HCT116 (cell line): ENCODE results near the gene KIF18B. TPM values are rescaled to one million over a fixed set of nuclear protein-coding genes. Genes with fewer than 3 reads are reported as not detected.

Experiments used
- ATAC-seq: fragments of 200-7000 bp; cut with Tn5 transposase; 2 replicates; pipeline ENCODE4 v1.9.1; 2020; ENCODE audit warnings: mild to moderate bottlenecking, moderate library complexity
- BruUV-seq: library from RNA; stranded (reverse); fragments of 400-500 nt; replicated peaks from 2 replicates; lab custom pipeline; 2021; lab: Mats Ljungman, UMichigan
- CTCF ChIA-PET: fragments of 300-600 bp; sonication (Branson Sonifier 250); formaldehyde crosslinking; loops from one replicate; lab custom pipeline; 2021; ENCODE audit warnings: antibody characterized with exemption; lab: Charles Lee
- POLR2A ChIA-PET: fragments of 300-600, 350-600 bp; sonication (Branson Sonifier 250); formaldehyde crosslinking; loops from one replicate; lab custom pipeline; 2021; ENCODE audit warnings: antibody characterized with exemption; lab: Charles Lee
- RAD21 ChIA-PET, 2 experiments: fragments of 300-600 bp; sonication (Branson Sonifier 250); formaldehyde crosslinking; loops; one replicate each; lab custom pipeline; 2023; ENCODE audit warnings: low total read pairs in 2 of 2; ENCODE audit not compliant: uncharacterized antibody in 2 of 2, unreplicated experiment in 2 of 2, low non-redundant PET in 1 of 2; lab: Charles Lee
- DNase-seq: peaks from one replicate; pipeline ENCODE4 v3.0.0-alpha.2; 2010; ENCODE audit warnings: low read depth, low spot score
- H2AFZ ChIP-seq: fragments of 200-600 bp; shearing (Covaris generic), sonication (generic); 2 replicates; pipeline ENCODE4 v1.6.1; 2017; ENCODE audit warnings: low read depth, mixed run types, mixed read lengths, antibody characterized with exemption, low read length; ENCODE audit not compliant: poor library complexity, severe bottlenecking
- H3K27ac ChIP-seq: 2 replicates; pipeline ENCODE4 v1.5.1; 2012; ENCODE audit warnings: low read depth, low read length
- H3K27me3 ChIP-seq: fragments of 200-600 bp; sonication (generic); 2 replicates; pipeline ENCODE4 v1.6.1; 2016; ENCODE audit warnings: mixed run types, low read length, mixed read lengths; ENCODE audit not compliant: insufficient read depth
- H3K36me3 ChIP-seq, 2 experiments: fragments of 200-500 bp in 1 of 2; fragments of 200-600 bp in 1 of 2; sonication (Bioruptor generic) in 1 of 2; sonication (generic) in 1 of 2; 2 replicates each; pipeline versions ENCODE4 v1.5.1 to v1.6.1; 2014 to 2016; ENCODE audit warnings: low read length in 2 of 2, inconsistent platforms in 1 of 2, mixed read lengths in 1 of 2, mixed run types in 1 of 2; ENCODE audit not compliant: insufficient read depth in 2 of 2, control insufficient read depth in 1 of 2
- H3K4me1 ChIP-seq, 2 experiments: fragments of 200-600 bp in 1 of 2; sonication (generic) in 1 of 2; 2 replicates each; pipeline versions ENCODE4 v1.5.1 to v1.6.1; 2012 to 2017; ENCODE audit warnings: low read length in 2 of 2, inconsistent platforms in 1 of 2, mild to moderate bottlenecking in 1 of 2, mixed read lengths in 1 of 2, mixed run types in 1 of 2, moderate library complexity in 1 of 2; ENCODE audit not compliant: insufficient read depth in 2 of 2, control insufficient read depth in 1 of 2
- H3K4me2 ChIP-seq: fragments of 200-600 bp; sonication (generic); 2 replicates; pipeline ENCODE4 v1.6.1; 2017; ENCODE audit warnings: mixed run types, low read length, mixed read lengths
- H3K4me3 ChIP-seq, 2 experiments: fragments of 200-600 bp in 1 of 2; sonication (generic) in 1 of 2; replicated peaks in 1 of 2; 2 replicates each; pipeline ENCODE4 v1.5.1; 2011 to 2016; ENCODE audit warnings: low read length in 2 of 2, control low read depth in 1 of 2, low read depth in 1 of 2, mild to moderate bottlenecking in 1 of 2, mixed read lengths in 1 of 2, mixed run types in 1 of 2
- H3K79me2 ChIP-seq: fragments of 200-600 bp; sonication (generic); 2 replicates; pipeline ENCODE4 v1.6.1; 2017; ENCODE audit warnings: mild to moderate bottlenecking, mixed run types, low read length, moderate library complexity, mixed read lengths; ENCODE audit not compliant: insufficient read depth
- H3K9ac ChIP-seq: fragments of 200-600 bp; sonication (generic); 2 replicates; pipeline ENCODE4 v1.6.1; 2016; ENCODE audit warnings: low read length, mixed read lengths
- H3K9me2 ChIP-seq: fragments of 200-600 bp; sonication (generic), shearing (Covaris generic); 2 replicates; pipeline ENCODE4 v1.6.1; 2017; ENCODE audit warnings: mixed run types, mild to moderate bottlenecking, moderate library complexity; ENCODE audit not compliant: insufficient read depth
- H3K9me3 ChIP-seq, 2 experiments: fragments of 200-500 bp in 1 of 2; fragments of 200-600 bp in 1 of 2; sonication (Bioruptor generic) in 1 of 2; sonication (generic) in 1 of 2; 2 replicates each; pipeline ENCODE4 v1.6.1; 2014 to 2017; ENCODE audit warnings: low read length in 2 of 2, mixed read lengths in 2 of 2, inconsistent platforms in 1 of 2, low read depth in 1 of 2, mild to moderate bottlenecking in 1 of 2, mixed run types in 1 of 2, moderate library complexity in 1 of 2; ENCODE audit not compliant: control insufficient read depth in 1 of 2, insufficient read depth in 1 of 2
- H4K20me1 ChIP-seq: fragments of 200-600 bp; sonication (generic), shearing (Covaris generic); 2 replicates; pipeline ENCODE4 v1.6.1; 2017; ENCODE audit warnings: mixed run types, mild to moderate bottlenecking, moderate library complexity; ENCODE audit not compliant: insufficient read depth
- CBX3 ChIP-seq: IDR thresholded peaks from 2 replicates; pipeline ENCODE4 v1.6.1; 2012; ENCODE audit warnings: low read depth
- EGR1 ChIP-seq: IDR thresholded peaks from 2 replicates; pipeline ENCODE4 v1.6.1; 2012; ENCODE audit warnings: low read depth
- EZH2 ChIP-seq: fragments of 200-600 bp; sonication (generic); IDR thresholded peaks from 2 replicates; pipeline ENCODE4 v1.6.1; 2017; ENCODE audit warnings: antibody characterized with exemption, mixed run types
- EZH2phosphoT487 ChIP-seq: fragments of 200-600 bp; IDR thresholded peaks from 2 replicates; pipeline ENCODE4 v1.6.1; 2018; ENCODE audit warnings: antibody characterized with exemption, borderline replicate concordance
- FOSL1 ChIP-seq: IDR thresholded peaks from 2 replicates; pipeline ENCODE4 v1.6.1; 2012; ENCODE audit warnings: low read depth
- JUND ChIP-seq: IDR thresholded peaks from 2 replicates; pipeline ENCODE4 v1.6.1; 2012
- POLR2A ChIP-seq: IDR thresholded peaks from 2 replicates; pipeline ENCODE4 v1.7.0; 2011; ENCODE audit warnings: borderline replicate concordance; ENCODE audit not compliant: insufficient read depth, insufficient read length; ENCODE audit errors: extremely low read depth
- SP1 ChIP-seq: IDR thresholded peaks from 2 replicates; pipeline ENCODE4 v1.6.1; 2012; ENCODE audit warnings: low read depth
- ZFX ChIP-seq: fragments of 450-650 bp; IDR thresholded peaks from 2 replicates; pipeline ENCODE4 v1.6.1; 2017
- ZNF274 ChIP-seq: fragments of 200-500 bp; sonication (Bioruptor generic); IDR thresholded peaks from 2 replicates; pipeline ENCODE4 v1.6.1; 2014; ENCODE audit warnings: mild to moderate bottlenecking, low read depth, low read length, inconsistent platforms
- intact Hi-C: fragments of 100-400 bp; cut with micrococcal nuclease; formaldehyde crosslinking; loops from 2 replicates; pipeline ENCODE4 v1.10.0; 2022
- total RNA-seq: library from RNA; stranded (reverse); gene quantifications from one replicate; pipeline ENCODE4 v1.2.1, GENCODE V29; 2021; ENCODE audit not compliant: unreplicated experiment
- TF ChIP-seq, protein P1 (sequence below): IDR thresholded peaks from 2 replicates; pipeline ENCODE4 v1.6.1; 2011; ENCODE audit warnings: mild to moderate bottlenecking, low read length, moderate library complexity; ENCODE audit not compliant: insufficient replicate concordance; ENCODE audit errors: extremely low read depth
- TF ChIP-seq, protein P2 (sequence below): IDR thresholded peaks from 2 replicates; pipeline ENCODE4 v1.6.1; 2012

KIF18B gene
- total RNA-seq, 1 experiment from 2014 or later: 76.4 TPM

DNA sequence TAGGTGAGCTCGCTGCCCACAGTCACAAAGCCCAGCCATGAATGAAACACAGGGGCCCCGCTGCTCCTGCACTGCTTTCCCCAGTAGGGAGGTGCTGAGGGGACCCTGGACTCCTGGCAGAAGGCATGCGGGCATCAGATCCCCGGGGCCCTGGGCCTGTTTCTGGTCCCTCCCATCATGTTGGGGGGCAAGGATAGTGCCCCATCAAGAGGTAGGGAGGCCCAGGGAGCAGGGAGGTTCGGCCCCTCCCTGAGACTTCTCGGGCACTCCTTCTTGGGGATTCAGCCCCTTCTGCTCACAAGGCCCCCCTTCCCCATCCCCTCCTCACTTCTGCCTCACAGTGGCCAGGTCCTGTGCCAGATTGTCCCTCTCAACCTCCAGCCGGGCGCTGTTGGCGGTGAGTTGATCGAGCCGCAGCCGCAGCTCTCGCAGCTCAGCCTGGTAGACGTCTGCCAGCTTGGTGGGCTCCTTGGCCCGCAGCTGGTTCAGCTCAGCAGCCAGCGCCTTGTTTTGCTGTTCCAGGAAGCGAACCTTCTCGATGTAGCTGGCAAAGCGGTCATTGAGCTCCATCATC, 32.8 kb downstream of the KIF18B start:
- intact Hi-C loops: no loop called here
- no TSS peak for BruUV-seq
- no peaks in the 10 kb centered on the region for H4K20me1 ChIP-seq
- no peak overlapping the region for H3K4me3 ChIP-seq
- peaks cover 0 to 12% of the 10 kb centered on the region in 2 experiments; a peak in 2 of 4 replicates for H3K4me1 ChIP-seq
- H3K27ac ChIP-seq: no peak overlapping the region
- ATAC-seq (no peak), DNase-seq (no peak)
- no peak overlapping the region for H2AFZ ChIP-seq
- H3K4me2 ChIP-seq: no peak overlapping the region
- no peaks in the 10 kb centered on the region for H3K79me2 ChIP-seq
- no peaks in the 10 kb centered on the region for H3K9me2 ChIP-seq
- H3K27me3 ChIP-seq: no peaks in the 10 kb centered on the region
- CTCF ChIA-PET: interaction anchor here (0.6 kb wide), 1 partner anchor 107 kb away, joined by 3 read pairs; no protein-coding TSS in a partner anchor
- POLR2A ChIA-PET: no interaction called here
- H3K9ac ChIP-seq: no peak overlapping the region
- H3K9me3 ChIP-seq: no peaks in the 10 kb centered on the region
- RAD21 ChIA-PET: no interaction called here
- no peaks in the 10 kb centered on the region for H3K36me3 ChIP-seq
- TF ChIP-seq, protein P1, sequence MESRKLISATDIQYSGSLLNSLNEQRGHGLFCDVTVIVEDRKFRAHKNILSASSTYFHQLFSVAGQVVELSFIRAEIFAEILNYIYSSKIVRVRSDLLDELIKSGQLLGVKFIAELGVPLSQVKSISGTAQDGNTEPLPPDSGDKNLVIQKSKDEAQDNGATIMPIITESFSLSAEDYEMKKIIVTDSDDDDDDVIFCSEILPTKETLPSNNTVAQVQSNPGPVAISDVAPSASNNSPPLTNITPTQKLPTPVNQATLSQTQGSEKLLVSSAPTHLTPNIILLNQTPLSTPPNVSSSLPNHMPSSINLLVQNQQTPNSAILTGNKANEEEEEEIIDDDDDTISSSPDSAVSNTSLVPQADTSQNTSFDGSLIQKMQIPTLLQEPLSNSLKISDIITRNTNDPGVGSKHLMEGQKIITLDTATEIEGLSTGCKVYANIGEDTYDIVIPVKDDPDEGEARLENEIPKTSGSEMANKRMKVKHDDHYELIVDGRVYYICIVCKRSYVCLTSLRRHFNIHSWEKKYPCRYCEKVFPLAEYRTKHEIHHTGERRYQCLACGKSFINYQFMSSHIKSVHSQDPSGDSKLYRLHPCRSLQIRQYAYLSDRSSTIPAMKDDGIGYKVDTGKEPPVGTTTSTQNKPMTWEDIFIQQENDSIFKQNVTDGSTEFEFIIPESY: no peak
- TF ChIP-seq SP1 (no peak), ZNF274 (no peak), EZH2phosphoT487 (no peak), EZH2 (no peak), ZFX (no peak), EGR1 (no peak), POLR2A (no peak), JUND (no peak), CBX3 (no peak), FOSL1 (no peak)
- TF ChIP-seq, protein P2, sequence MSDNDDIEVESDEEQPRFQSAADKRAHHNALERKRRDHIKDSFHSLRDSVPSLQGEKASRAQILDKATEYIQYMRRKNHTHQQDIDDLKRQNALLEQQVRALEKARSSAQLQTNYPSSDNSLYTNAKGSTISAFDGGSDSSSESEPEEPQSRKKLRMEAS: no peak
